WTC11 (cell line): ENCODE data around the gene MCM7. TPM values are rescaled to one million over a fixed set of nuclear protein-coding genes. Genes with fewer than 3 reads are reported as not detected.

Source experiments
- ATAC-seq: fragments of 200-7000 bp; cut with Tn5 transposase; 2 replicates; pipeline ENCODE4 v1.10.0; 2021; ENCODE audit warnings: mild to moderate bottlenecking, moderate library complexity
- CTCF ChIA-PET: fragments of 300-600 bp; sonication (Branson Sonifier 250); formaldehyde crosslinking; loops from one replicate; lab custom pipeline; 2021; ENCODE audit warnings: antibody characterized with exemption; lab: Charles Lee
- POLR2A ChIA-PET: fragments of 350-600 bp; sonication (Branson Sonifier 250); formaldehyde crosslinking; loops from one replicate; lab custom pipeline; 2021; ENCODE audit warnings: antibody characterized with exemption; lab: Charles Lee
- DNase-seq: peaks from one replicate; pipeline ENCODE4 v3.0.0; 2021; ENCODE audit warnings: low spot score
- H3K27ac Mint-ChIP-seq: 2 replicates; pipeline ENCODE4 v1.8.0; 2021; ENCODE audit warnings: mixed read lengths
- H3K27me3 Mint-ChIP-seq: 2 replicates; pipeline ENCODE4 v1.8.0; 2021; ENCODE audit warnings: low read depth, mild to moderate bottlenecking, moderate library complexity, mixed read lengths
- H3K36me3 Mint-ChIP-seq: 2 replicates; pipeline ENCODE4 v1.8.0; 2021; ENCODE audit warnings: mixed read lengths
- H3K4me1 Mint-ChIP-seq: 2 replicates; pipeline ENCODE4 v1.8.0; 2022; ENCODE audit warnings: mixed read lengths
- H3K4me3 Mint-ChIP-seq: 2 replicates; pipeline ENCODE4 v1.8.0; 2021; ENCODE audit warnings: mild to moderate bottlenecking, moderate library complexity, mixed read lengths
- H3K9me3 Mint-ChIP-seq: 2 replicates; pipeline ENCODE4 v1.8.0; 2021; ENCODE audit warnings: mixed read lengths
- ARID4B ChIP-seq: sonication (generic); formaldehyde crosslinking; IDR thresholded peaks from 2 replicates; pipeline ENCODE4 v1.8.0; 2023; ENCODE audit warnings: missing genetic modification reagents, mild to moderate bottlenecking, borderline replicate concordance
- ATF1 ChIP-seq: sonication (generic); formaldehyde crosslinking; IDR thresholded peaks from 2 replicates; pipeline ENCODE4 v1.8.1; 2023; ENCODE audit warnings: mild to moderate bottlenecking, moderate library complexity, missing genetic modification reagents
- ATF3 ChIP-seq: sonication (generic); formaldehyde crosslinking; conservative IDR thresholded peaks from 2 replicates; pipeline ENCODE4 v1.8.1; 2022; ENCODE audit warnings: mild to moderate bottlenecking, missing genetic modification reagents
- E2F5 ChIP-seq: sonication (generic); formaldehyde crosslinking; IDR thresholded peaks from 2 replicates; pipeline ENCODE4 v1.8.1; 2022; ENCODE audit warnings: mild to moderate bottlenecking, moderate library complexity, missing genetic modification reagents
- ELF4 ChIP-seq: sonication (generic); formaldehyde crosslinking; IDR thresholded peaks from 2 replicates; pipeline ENCODE4 v1.8.1; 2022; ENCODE audit warnings: low read depth, mild to moderate bottlenecking, moderate library complexity, missing genetic modification reagents
- ESRRA ChIP-seq: sonication (generic); formaldehyde crosslinking; IDR thresholded peaks from 2 replicates; pipeline ENCODE4 v1.8.1; 2022; ENCODE audit warnings: mild to moderate bottlenecking, missing genetic modification reagents, borderline replicate concordance
- FOXP4 ChIP-seq: sonication (generic); formaldehyde crosslinking; IDR thresholded peaks from 2 replicates; pipeline ENCODE4 v1.8.0; 2022; ENCODE audit warnings: mild to moderate bottlenecking, missing genetic modification reagents
- HMGA2 ChIP-seq: fragments of 250-450 bp; sonication (Bioruptor Pico); IDR thresholded peaks from 2 replicates; pipeline ENCODE4 v1.4.0; 2021; ENCODE audit warnings: mild to moderate bottlenecking, moderate library complexity
- NFYB ChIP-seq: sonication (generic); formaldehyde crosslinking; conservative IDR thresholded peaks from 2 replicates; pipeline ENCODE4 v1.8.0; 2022; ENCODE audit warnings: low read depth, missing genetic modification reagents
- OVOL2 ChIP-seq: fragments of 250-450 bp; sonication (Bioruptor Pico); IDR thresholded peaks from 2 replicates; pipeline ENCODE4 v1.9.0; 2021; ENCODE audit warnings: mild to moderate bottlenecking, borderline replicate concordance
- RORB ChIP-seq: fragments of 250-450 bp; sonication (Bioruptor Pico); IDR thresholded peaks from 2 replicates; pipeline ENCODE4 v1.9.0; 2021; ENCODE audit warnings: mild to moderate bottlenecking
- SMAD3 ChIP-seq: sonication (generic); formaldehyde crosslinking; IDR thresholded peaks from 2 replicates; pipeline ENCODE4 v1.8.0; 2022; ENCODE audit warnings: missing genetic modification reagents, mild to moderate bottlenecking, borderline replicate concordance
- TEAD4 ChIP-seq: sonication (generic); formaldehyde crosslinking; IDR thresholded peaks from 2 replicates; pipeline ENCODE4 v1.8.0; 2022; ENCODE audit warnings: mild to moderate bottlenecking, missing genetic modification reagents
- ZMAT4 ChIP-seq: fragments of 250-450 bp; sonication (Bioruptor Pico); IDR thresholded peaks from 2 replicates; pipeline ENCODE4 v1.9.0; 2021; ENCODE audit warnings: mild to moderate bottlenecking
- ZNF121 ChIP-seq: sonication (generic); formaldehyde crosslinking; IDR thresholded peaks from 2 replicates; pipeline ENCODE4 v1.8.0; 2023; ENCODE audit warnings: missing genetic modification reagents
- ZNF138 ChIP-seq: sonication (generic); formaldehyde crosslinking; conservative IDR thresholded peaks from 2 replicates; pipeline ENCODE4 v1.8.1; 2022; ENCODE audit warnings: mild to moderate bottlenecking, moderate library complexity, missing genetic modification reagents
- ZNF263 ChIP-seq: sonication (generic); formaldehyde crosslinking; IDR thresholded peaks from 2 replicates; pipeline ENCODE4 v1.8.1; 2022; ENCODE audit warnings: low read depth, mild to moderate bottlenecking, moderate library complexity, missing genetic modification reagents
- total RNA-seq: library from RNA; stranded (reverse); gene quantifications from 3 replicates; pipeline ENCODE4 v1.2.3, GENCODE V29; 2021
- TF ChIP-seq, protein P1 (sequence below): fragments of 200-600 bp; IDR thresholded peaks from 2 replicates; pipeline ENCODE4 v1.8.0; 2022; ENCODE audit warnings: antibody characterized with exemption

Gene MCM7
- total RNA-seq, 1 experiment from 2014 or later, result 351 TPM

GRCh38 chr7:100105534-100105933 is 4.3 kb upstream of the MCM7 start:
- H3K9me3 Mint-ChIP-seq, result no peaks in the 10 kb centered on the region
- POLR2A ChIA-PET, result no interaction called here
- H3K4me1 Mint-ChIP-seq, result peaks cover 5% of the 10 kb centered on the region
- H3K4me3 Mint-ChIP-seq, result no peak overlapping the region
- H3K36me3 Mint-ChIP-seq, result peaks cover 37% of the 10 kb centered on the region
- no peak for ATAC-seq
- 0 out of 2 replicates have a peak, but pooled peaks have one; percentile 26 for TF ChIP-seq ZNF121 (CRISPR knock-in tag)
- TF ChIP-seq, protein P1, sequence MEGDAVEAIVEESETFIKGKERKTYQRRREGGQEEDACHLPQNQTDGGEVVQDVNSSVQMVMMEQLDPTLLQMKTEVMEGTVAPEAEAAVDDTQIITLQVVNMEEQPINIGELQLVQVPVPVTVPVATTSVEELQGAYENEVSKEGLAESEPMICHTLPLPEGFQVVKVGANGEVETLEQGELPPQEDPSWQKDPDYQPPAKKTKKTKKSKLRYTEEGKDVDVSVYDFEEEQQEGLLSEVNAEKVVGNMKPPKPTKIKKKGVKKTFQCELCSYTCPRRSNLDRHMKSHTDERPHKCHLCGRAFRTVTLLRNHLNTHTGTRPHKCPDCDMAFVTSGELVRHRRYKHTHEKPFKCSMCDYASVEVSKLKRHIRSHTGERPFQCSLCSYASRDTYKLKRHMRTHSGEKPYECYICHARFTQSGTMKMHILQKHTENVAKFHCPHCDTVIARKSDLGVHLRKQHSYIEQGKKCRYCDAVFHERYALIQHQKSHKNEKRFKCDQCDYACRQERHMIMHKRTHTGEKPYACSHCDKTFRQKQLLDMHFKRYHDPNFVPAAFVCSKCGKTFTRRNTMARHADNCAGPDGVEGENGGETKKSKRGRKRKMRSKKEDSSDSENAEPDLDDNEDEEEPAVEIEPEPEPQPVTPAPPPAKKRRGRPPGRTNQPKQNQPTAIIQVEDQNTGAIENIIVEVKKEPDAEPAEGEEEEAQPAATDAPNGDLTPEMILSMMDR, result no peak
- no peak for TF ChIP-seq ARID4B (CRISPR knock-in tag)
- TF ChIP-seq, all 79 proteins: peak for 1
- Mint-ChIP-seq H3K27me3 (no peaks in the 10 kb centered on the region), H3K27ac (no peak overlapping the region)
- no peak for DNase-seq
- CTCF ChIA-PET, result interaction anchor here (1.2 to 1.9 kb wide), 2 partner anchors 25 kb away, joined by 4 to 7 read pairs; no protein-coding TSS in a partner anchor

- DNase-seq, result no peak
- ChIA-PET POLR2A (interaction anchor here (0.7 to 2.7 kb wide), 4 partner anchors 9 to 160 kb away, joined by 5 to 17 read pairs (median 9); partner anchors contain the start of gene CNPY4), CTCF (interaction anchor here (1.1 to 3.2 kb wide), 8 partner anchors 9 to 74 kb away, joined by 3 to 23 read pairs (median 6); partner anchors contain the start of genes GPC2 and ZSCAN21)
- Mint-ChIP-seq H3K4me3 (peak overlapping the region; percentile 91), H3K27ac (peak overlapping the region; percentile 90), H3K4me1 (peaks cover 22% of the 10 kb centered on the region), H3K36me3 (peaks cover 43% of the 10 kb centered on the region), H3K27me3 (no peaks in the 10 kb centered on the region), H3K9me3 (no peaks in the 10 kb centered on the region)
- TF ChIP-seq HMGA2 (CRISPR knock-in tag), result no peak
- no peak for TF ChIP-seq ELF4 (CRISPR knock-in tag)
- peak; percentile 63; the same call in 1 of the 2 replicates for TF ChIP-seq ZNF121 (CRISPR knock-in tag)
- no peak for ATAC-seq
Measured at GRCh38 chr7:100102950-100103840, 2.0 kb upstream of the MCM7 start.

- no peaks in the 10 kb centered on the region for H3K27me3 Mint-ChIP-seq
- ATAC-seq, result peak; percentile 57
- no peaks in the 10 kb centered on the region for H3K9me3 Mint-ChIP-seq
- peak overlapping the region; percentile 91 for H3K4me3 Mint-ChIP-seq
- H3K27ac Mint-ChIP-seq, result peak overlapping the region; percentile 99
- CTCF ChIA-PET, result interaction anchor here (0.6 to 3.2 kb wide), 4 partner anchors 12 to 142 kb away, joined by 3 to 41 read pairs (median 20); no protein-coding TSS in a partner anchor
- H3K36me3 Mint-ChIP-seq, result peaks cover 59% of the 10 kb centered on the region
- POLR2A ChIA-PET, result interaction anchor here (0.6 to 3.6 kb wide), 17 partner anchors 10 to 516 kb away, joined by 3 to 56 read pairs (median 6); partner anchors contain the start of genes CNPY4, COPS6, GAL3ST4 and GPC2
- H3K4me1 Mint-ChIP-seq, result peaks cover 24% of the 10 kb centered on the region
- peak; percentile 90 for DNase-seq
- TF ChIP-seq RORB (peak; percentile 76; the same call in 1 of the 2 replicates), ESRRA (no peak), TEAD4 (CRISPR knock-in tag) (peak; percentile 52; the same call in 1 of the 2 replicates), E2F5 (CRISPR knock-in tag) (peak; percentile 63), ZNF263 (CRISPR knock-in tag) (no peak), ATF1 (no peak), OVOL2 (CRISPR knock-in tag) (peak; percentile 53; the same call in 1 of the 2 replicates), ZMAT4 (CRISPR knock-in tag) (peak; percentile 18; the same call in 1 of the 2 replicates), ATF3 (CRISPR knock-in tag) (no peak), FOXP4 (CRISPR knock-in tag) (peak; percentile 79), ZNF138 (CRISPR knock-in tag) (no peak), SMAD3 (CRISPR knock-in tag) (0 out of 2 replicates have a peak, but pooled peaks have one; percentile 63), NFYB (CRISPR knock-in tag) (peak; percentile 67)
Measured at GRCh38 chr7:100100420-100101015, 679 bp downstream of the MCM7 start.
